Heart left ventricle (tissue), 13 donors: ENCODE measurements around the gene UST.

Experiments used
- POLR2A ChIP-seq, 2 donors: fragments of 450-650 bp; IDR thresholded peaks; one replicate each; pipeline ENCODE4 v1.6.1; 2017; ENCODE audit warnings: antibody characterized with exemption in 2 of 2, mild to moderate bottlenecking in 2 of 2, moderate library complexity in 2 of 2
- TF ChIP-seq, protein P1 (sequence below), 12 donors: fragments of 200-600 bp; sonication (generic) in 4 of 12; IDR thresholded peaks; one replicate each; pipeline versions ENCODE4 v1.5.0 to v1.8.0; 2018 to 2022; ENCODE audit warnings: antibody characterized with exemption in 12 of 12, mild to moderate bottlenecking in 5 of 12
- donor health status: ischemic (EF 13 %, LVEDD 7.1; RV severe dilation, severe dysfunction).
- donor health status: DM: no; HTN: yes; CAD: no.
- donor health status: DM: no; HTN: no; CAD: no.
- donor health status: ischemic (EF 25% LVEDD 6.9; RV normal size, moderate dysfunction).
- donor health status: ischemic (EF 25% LVEDD 5.7; RV mildly dilated, moderate dysfunction).
- donor health status: ischemic (EF 35%, LVEDD 5.7; RV mildly dilated, moderate dysfunction).
- donor health status: nonischemic (EF 11% LVEDD 7.7; RV severe dilation, severe dysfunction).
- donor health status: DM: yes; HTN: yes; CAD: no.
- donor health status: PGD.
- donor health status: ischemic (EF 29% LVEDD 5.4; RV normal size, mild dysfunction).
- donor health status: nonischemic (EF 23%, LVEDD 6.1; RV moderate dilation, normal function).

GRCh38 chr6:148789948-148790347 lies 43.1 kb downstream of the UST start:
- no peak for TF ChIP-seq POLR2A (IDR thresholded peaks at IDR 0.05)
- TF ChIP-seq, protein P1, sequence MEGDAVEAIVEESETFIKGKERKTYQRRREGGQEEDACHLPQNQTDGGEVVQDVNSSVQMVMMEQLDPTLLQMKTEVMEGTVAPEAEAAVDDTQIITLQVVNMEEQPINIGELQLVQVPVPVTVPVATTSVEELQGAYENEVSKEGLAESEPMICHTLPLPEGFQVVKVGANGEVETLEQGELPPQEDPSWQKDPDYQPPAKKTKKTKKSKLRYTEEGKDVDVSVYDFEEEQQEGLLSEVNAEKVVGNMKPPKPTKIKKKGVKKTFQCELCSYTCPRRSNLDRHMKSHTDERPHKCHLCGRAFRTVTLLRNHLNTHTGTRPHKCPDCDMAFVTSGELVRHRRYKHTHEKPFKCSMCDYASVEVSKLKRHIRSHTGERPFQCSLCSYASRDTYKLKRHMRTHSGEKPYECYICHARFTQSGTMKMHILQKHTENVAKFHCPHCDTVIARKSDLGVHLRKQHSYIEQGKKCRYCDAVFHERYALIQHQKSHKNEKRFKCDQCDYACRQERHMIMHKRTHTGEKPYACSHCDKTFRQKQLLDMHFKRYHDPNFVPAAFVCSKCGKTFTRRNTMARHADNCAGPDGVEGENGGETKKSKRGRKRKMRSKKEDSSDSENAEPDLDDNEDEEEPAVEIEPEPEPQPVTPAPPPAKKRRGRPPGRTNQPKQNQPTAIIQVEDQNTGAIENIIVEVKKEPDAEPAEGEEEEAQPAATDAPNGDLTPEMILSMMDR (IDR thresholded peaks at IDR 0.05), result no peak
